Sigmoid colon (tissue), 7 donors: Measurements from ENCODE around the gene FUT1. TPM values are rescaled to one million over a fixed set of nuclear protein-coding genes. Genes with fewer than 3 reads are reported as not detected.
"Not testable (repeated sequence)": the region's sequence is repeated elsewhere in the genome, so short reads cannot be mapped to it uniquely, and the experiment has no call there.

Source experiments
- DNase-seq: peaks from one replicate; pipeline ENCODE4 v3.0.0-alpha.2; 2019
- H3K27ac ChIP-seq, 4 donors: fragments of 200-600 bp; sonication (generic); one replicate each; pipeline ENCODE4 v1.5.1; 2016 to 2019; ENCODE audit warnings: mild to moderate bottlenecking in 1 of 4
- H3K27me3 ChIP-seq, 3 donors: fragments of 200-600 bp; sonication (generic); one replicate each; pipeline ENCODE4 v1.5.1; 2019; ENCODE audit warnings: mild to moderate bottlenecking in 1 of 3
- H3K36me3 ChIP-seq, 4 donors: fragments of 200-600 bp; sonication (generic); one replicate each; pipeline ENCODE4 v1.5.1; 2016 to 2019
- H3K4me1 ChIP-seq, 4 donors: fragments of 200-600 bp; sonication (generic); one replicate each; pipeline ENCODE4 v1.5.1; 2017 to 2019
- H3K4me3 ChIP-seq, 4 donors: fragments of 200-600 bp; sonication (generic); one replicate each; pipeline ENCODE4 v1.5.1; 2017 to 2019; ENCODE audit warnings: mild to moderate bottlenecking in 2 of 4, moderate library complexity in 1 of 4
- H3K9me3 ChIP-seq, 4 donors: fragments of 200-600 bp in 3 of 4; sonication (generic) in 3 of 4; one replicate each; pipeline versions ENCODE4 v1.5.1 to v1.6.1; 2013 to 2019
- EP300 ChIP-seq, 4 donors: sonication (generic); formaldehyde crosslinking; IDR thresholded peaks; one replicate each; pipeline ENCODE4 v1.6.1; 2017; ENCODE audit warnings: antibody characterized with exemption in 4 of 4
- POLR2A ChIP-seq, 2 donors: fragments of 450-650 bp; IDR thresholded peaks; one replicate each; pipeline ENCODE4 v1.6.1; 2016; ENCODE audit warnings: antibody characterized with exemption in 2 of 2, mild to moderate bottlenecking in 2 of 2, moderate library complexity in 2 of 2
- POLR2AphosphoS5 ChIP-seq, 4 donors: sonication (generic); formaldehyde crosslinking; IDR thresholded peaks; one replicate each; pipeline ENCODE4 v1.6.1; 2017; ENCODE audit warnings: antibody characterized with exemption in 4 of 4
- WGBS, 2 donors: extraction: QIAGEN DNeasy Blood & Tissue Kit; methylation state at CpG; one replicate each; pipeline ENCODE4 v1.1.7; 2013; 5-methylcytosine and 5-hydroxymethylcytosine counted together
- intact Hi-C: fragments of 100-400 bp; cut with DNase I; formaldehyde crosslinking; loops from one replicate; pipeline ENCODE4 v1.15.1; 2023
- polyA plus RNA-seq, 3 donors: library from polyadenylated mRNA; stranded (reverse); fragments of 200-250 nt; gene quantifications; one replicate each; pipeline ENCODE4 v1.2.3, GENCODE V29; 2013
- total RNA-seq, 4 donors: library from RNA; depleted of rRNA; stranded (reverse); fragments of >200 nt; gene quantifications; one replicate each; pipeline ENCODE4 v1.1.0, GENCODE V29; 2016
- TF ChIP-seq, protein P1 (sequence below), 4 experiments: fragments of 450-650 bp in 3 of 4; fragments of 200-600 bp in 1 of 4; IDR thresholded peaks; one replicate each; pipeline ENCODE4 v1.5.1; 2016 to 2019; ENCODE audit warnings: antibody characterized with exemption in 4 of 4, mild to moderate bottlenecking in 3 of 4, moderate library complexity in 2 of 4
- donor health status: healthy with polysubstance abuse.
- donor health status: Bipolar disorder and iron deficiency.
- donor health status: healthy.

FUT1 gene
- total and polyA plus RNA-seq, 7 donors = under 0.01 to 0.80 (median 0.49) TPM; not detected in 2

DNA sequence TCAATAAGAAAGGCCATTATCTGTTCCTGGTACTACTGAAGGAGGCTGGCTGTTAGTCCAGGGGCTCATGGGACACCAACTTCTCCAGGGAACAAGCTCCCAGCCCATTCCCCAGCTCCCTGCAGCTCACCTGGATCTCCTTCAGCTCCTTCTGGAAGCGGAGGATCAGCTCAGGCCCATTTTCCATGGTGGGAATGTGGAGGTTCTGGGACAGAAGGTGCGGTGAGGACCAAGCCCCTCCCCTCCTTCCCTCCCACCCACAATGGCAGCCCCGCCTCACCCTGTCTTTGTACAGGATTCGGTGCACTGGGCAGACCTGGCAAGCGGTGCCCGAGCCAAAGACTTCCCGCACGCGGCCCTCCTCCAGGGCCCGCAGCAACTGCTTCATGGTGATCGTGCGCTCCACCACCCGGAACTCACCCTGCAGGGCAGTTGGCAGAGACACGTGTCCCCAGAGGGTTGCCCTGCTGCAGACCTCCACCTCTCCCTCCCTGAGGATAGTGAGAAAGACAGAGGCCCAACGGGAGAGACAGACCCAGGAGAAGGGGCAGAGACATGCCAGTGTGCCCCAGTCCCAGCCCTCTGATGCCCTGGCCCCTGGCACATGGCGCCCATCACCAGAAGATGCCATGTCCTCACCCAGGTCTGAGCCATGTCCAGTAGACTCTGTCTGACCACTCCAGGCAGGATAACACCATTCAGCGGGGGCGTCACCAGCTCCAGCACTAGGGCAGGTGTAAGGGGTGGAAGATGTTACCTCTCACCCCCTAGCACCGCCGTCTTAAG, 44.0 kb upstream of the FUT1 start:
- Histone ChIP-seq H3K27ac (peak overlapping the region; percentile 86 to 90 (median 87)), H3K4me3 (no peak overlapping the region), H3K36me3 (peaks cover 0 to 14% (median 0%) of the 10 kb centered on the region in 4 donors), H3K4me1 (peaks cover 0 to 21% (median 20%) of the 10 kb centered on the region in 4 donors), H3K27me3 (no peaks in the 10 kb centered on the region), H3K9me3 (no peaks in the 10 kb centered on the region)
- TF ChIP-seq POLR2A (IDR thresholded peaks at IDR 0.05) = no peak
- DNase-seq = no peak
- WGBS, 2 donors = 91 to 93% methylated on average over 20 of the region's 20 CpGs
- intact Hi-C loops = loop anchor here (5.0 kb wide), 1 partner anchor 166 kb away; no protein-coding TSS in a partner anchor

DNA sequence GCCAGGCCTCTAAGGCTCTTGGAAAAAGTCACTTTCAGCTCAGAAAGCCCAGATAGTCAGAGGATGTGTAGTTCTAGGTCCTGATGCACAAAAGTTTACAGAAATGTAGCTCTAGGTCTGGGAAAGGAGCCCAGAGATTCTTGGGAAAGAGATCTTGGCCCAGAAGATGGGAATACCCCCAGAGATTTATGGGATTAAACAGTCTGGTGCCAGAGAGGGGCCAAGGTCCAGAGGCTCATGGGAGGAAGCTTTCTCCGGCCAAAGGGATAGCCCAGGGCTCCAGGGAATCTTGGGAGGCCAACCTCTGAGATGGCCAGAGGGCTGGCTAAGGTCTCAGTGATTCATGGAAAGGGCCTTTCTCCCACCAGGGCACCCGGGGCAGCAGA, 43.2 kb upstream of the FUT1 start:
- no peaks in the 10 kb centered on the region for H3K27me3 ChIP-seq
- intact Hi-C loops = loop anchor here (1.0 to 5.0 kb wide), 3 partner anchors 15 to 167 kb away; partner anchors contain the start of genes BCAT2 and HSD17B14
- no peak overlapping the region for H3K4me3 ChIP-seq
- DNase-seq = peak; percentile 88
- TF ChIP-seq POLR2AphosphoS5 (IDR thresholded peaks at IDR 0.05) = peak in 1 of 4 donors; percentile 10
- TF ChIP-seq EP300 (IDR thresholded peaks at IDR 0.05) = no peak
- peak overlapping the region; percentile 86 to 90 (median 87) for H3K27ac ChIP-seq
- H3K36me3 ChIP-seq = peaks cover 0 to 14% (median 0%) of the 10 kb centered on the region in 4 donors
- H3K9me3 ChIP-seq = no peaks in the 10 kb centered on the region
- 54 to 65% methylated on average over 2 of the region's 2 CpGs for WGBS, 2 donors
- H3K4me1 ChIP-seq = peaks cover 0 to 21% (median 20%) of the 10 kb centered on the region in 4 donors

DNA sequence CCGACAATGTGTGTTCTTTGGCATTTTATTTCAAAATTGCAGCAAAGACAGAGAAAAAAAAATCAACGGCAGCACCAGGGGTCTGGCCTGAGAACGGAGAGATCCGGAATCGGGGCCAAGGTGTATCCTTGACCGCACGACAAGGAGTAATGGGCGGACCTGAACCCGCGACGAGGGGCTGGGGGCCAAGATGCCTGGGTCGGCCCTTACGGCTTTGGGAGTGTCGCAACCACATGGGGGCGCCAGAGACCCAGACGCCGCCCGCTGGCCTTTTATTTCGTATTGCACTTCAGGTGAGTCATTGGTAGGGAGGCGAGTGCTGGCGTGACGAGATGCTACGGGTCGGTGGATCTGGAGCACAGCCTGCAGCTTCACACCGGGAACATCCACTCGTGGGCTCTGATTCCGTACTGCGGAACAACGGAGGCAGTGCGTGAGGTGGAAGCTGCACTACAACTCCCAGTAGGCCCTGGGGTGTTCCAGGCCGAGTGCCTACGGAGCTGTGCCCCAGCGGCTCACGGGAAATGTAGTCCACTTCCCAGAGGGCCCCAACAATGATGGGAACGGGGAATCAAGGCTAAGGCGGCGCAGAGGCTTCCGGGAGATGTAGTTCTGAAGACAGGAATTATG, 42.7 kb upstream of the FUT1 start:
- peak; percentile 97 for DNase-seq
- Histone ChIP-seq H3K27ac (peak overlapping the region; percentile 86 to 90 (median 87)), H3K36me3 (peaks cover 0 to 14% (median 0%) of the 10 kb centered on the region in 4 donors), H3K4me3 (peak overlapping the region; percentile 8 to 55 (median 47)), H3K4me1 (peaks cover 0 to 21% (median 20%) of the 10 kb centered on the region in 4 donors), H3K9me3 (no peaks in the 10 kb centered on the region), H3K27me3 (no peaks in the 10 kb centered on the region)
- no peak for TF ChIP-seq POLR2A (IDR thresholded peaks at IDR 0.05)
- TF ChIP-seq POLR2AphosphoS5 (IDR thresholded peaks at IDR 0.05) = peak in 3 of 4 donors; percentile 58 to 64 (median 63)
- peak in 1 of 4 donors; percentile 30 for TF ChIP-seq EP300 (IDR thresholded peaks at IDR 0.05)
- TF ChIP-seq, protein P1, sequence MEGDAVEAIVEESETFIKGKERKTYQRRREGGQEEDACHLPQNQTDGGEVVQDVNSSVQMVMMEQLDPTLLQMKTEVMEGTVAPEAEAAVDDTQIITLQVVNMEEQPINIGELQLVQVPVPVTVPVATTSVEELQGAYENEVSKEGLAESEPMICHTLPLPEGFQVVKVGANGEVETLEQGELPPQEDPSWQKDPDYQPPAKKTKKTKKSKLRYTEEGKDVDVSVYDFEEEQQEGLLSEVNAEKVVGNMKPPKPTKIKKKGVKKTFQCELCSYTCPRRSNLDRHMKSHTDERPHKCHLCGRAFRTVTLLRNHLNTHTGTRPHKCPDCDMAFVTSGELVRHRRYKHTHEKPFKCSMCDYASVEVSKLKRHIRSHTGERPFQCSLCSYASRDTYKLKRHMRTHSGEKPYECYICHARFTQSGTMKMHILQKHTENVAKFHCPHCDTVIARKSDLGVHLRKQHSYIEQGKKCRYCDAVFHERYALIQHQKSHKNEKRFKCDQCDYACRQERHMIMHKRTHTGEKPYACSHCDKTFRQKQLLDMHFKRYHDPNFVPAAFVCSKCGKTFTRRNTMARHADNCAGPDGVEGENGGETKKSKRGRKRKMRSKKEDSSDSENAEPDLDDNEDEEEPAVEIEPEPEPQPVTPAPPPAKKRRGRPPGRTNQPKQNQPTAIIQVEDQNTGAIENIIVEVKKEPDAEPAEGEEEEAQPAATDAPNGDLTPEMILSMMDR (IDR thresholded peaks at IDR 0.05) = peak; percentile 95 to 97 (median 96)
- intact Hi-C loops = loop anchor here (1.0 to 5.0 kb wide), 3 partner anchors 16 to 167 kb away; partner anchors contain the start of genes BCAT2 and HSD17B14
- WGBS, 2 donors = 2 to 3% methylated on average over 38 of the region's 38 CpGs

DNA sequence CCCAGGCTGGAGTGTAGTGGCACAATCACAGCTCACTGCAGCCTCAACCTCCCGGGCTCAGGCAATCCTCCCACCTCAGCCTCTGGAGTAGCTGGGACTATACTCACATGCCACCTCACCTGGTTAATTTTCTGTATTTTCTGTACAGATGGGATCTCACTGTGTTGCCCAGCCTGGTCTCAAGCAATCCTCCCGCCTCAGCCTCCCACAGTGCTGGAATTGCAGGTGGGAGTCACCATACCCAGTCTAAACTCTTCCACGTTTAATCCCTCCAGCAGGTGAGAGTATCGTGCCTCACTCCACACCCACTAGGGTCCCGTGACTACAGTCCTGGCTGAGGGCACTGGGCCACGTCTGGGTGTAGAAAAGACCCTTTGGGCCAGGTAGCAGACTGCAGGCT, 41.9 kb upstream of the FUT1 start:
- intact Hi-C loops = loop anchor here (2.0 kb wide), 1 partner anchor 17 kb away; the partner anchor contains the start of gene BCAT2
- 82 to 87% methylated on average over 6 of the region's 6 CpGs for WGBS, 2 donors

DNA sequence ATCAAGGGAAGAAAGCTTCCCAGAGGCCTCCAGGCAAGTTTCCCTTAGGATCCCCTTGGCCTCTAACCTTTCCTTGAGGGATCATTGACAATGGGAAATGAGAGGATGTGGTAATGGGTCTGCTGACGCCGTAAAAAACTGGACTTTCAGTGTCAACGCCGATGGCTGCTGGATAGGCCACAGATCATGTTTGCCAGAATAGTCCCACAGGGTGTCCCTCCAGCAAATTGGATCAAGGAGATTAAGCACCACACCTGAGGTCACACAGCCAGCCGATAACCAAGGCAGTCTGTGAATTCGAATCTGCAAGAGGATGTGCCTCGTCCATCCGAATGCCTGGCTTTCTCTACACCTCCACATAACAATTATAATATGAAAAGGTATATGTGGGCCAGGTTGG, 40.8 kb upstream of the FUT1 start:
- no peak overlapping the region for H3K27ac ChIP-seq
- no peaks in the 10 kb centered on the region for H3K27me3 ChIP-seq
- no peak for TF ChIP-seq EP300 (IDR thresholded peaks at IDR 0.05)
- TF ChIP-seq, protein P1 (IDR thresholded peaks at IDR 0.05) = no peak
- no peak for TF ChIP-seq POLR2A (IDR thresholded peaks at IDR 0.05)
- TF ChIP-seq POLR2AphosphoS5 (IDR thresholded peaks at IDR 0.05) = no peak
- no peak for DNase-seq
- WGBS, 2 donors = 76 to 86% methylated on average over 8 of the region's 8 CpGs
- no peaks in the 10 kb centered on the region for H3K9me3 ChIP-seq
- peaks cover 0 to 21% (median 20%) of the 10 kb centered on the region in 4 donors for H3K4me1 ChIP-seq
- intact Hi-C loops = no loop called here
- H3K4me3 ChIP-seq = no peak overlapping the region
- no peaks in the 10 kb centered on the region for H3K36me3 ChIP-seq

More for the DNA sequence above, 41.9 kb upstream of the FUT1 start:
- Histone ChIP-seq H3K36me3 (peaks cover 0 to 6% (median 0%) of the 10 kb centered on the region in 4 donors), H3K4me1 (peaks cover 0 to 21% (median 20%) of the 10 kb centered on the region in 4 donors), H3K27me3 (no peaks in the 10 kb centered on the region), H3K4me3 (no peak overlapping the region), H3K9me3 (no peaks in the 10 kb centered on the region), H3K27ac (peak overlapping the region; percentile 86 to 90 (median 87))
- TF ChIP-seq POLR2AphosphoS5 (IDR thresholded peaks at IDR 0.05) (no peak), POLR2A (IDR thresholded peaks at IDR 0.05) (no peak), EP300 (IDR thresholded peaks at IDR 0.05) (no peak)
- TF ChIP-seq, protein P1 (IDR thresholded peaks at IDR 0.05) = no peak
- no peak for DNase-seq

DNA sequence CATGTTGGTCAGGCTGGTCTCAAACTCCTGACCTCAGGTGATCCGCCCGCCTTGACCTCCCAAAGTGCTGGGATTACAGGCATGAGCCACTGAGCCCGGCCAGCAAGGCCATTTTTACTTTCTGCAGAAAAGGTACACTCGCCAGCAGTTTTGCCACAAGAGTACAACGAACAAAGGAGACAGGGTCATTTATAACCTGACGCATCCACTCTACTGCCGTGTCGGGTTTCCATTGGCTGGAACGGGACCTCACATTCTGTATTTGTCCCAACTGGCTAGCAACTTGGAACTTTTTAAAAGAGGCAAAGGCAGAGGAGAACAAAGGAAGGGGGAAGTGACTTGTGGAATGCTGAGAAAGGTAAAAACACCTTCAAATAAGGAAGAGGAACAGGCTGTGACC, 34.9 kb upstream of the FUT1 start:
- H3K27me3 ChIP-seq, intact Hi-C loops, H3K4me1 ChIP-seq, H3K9me3 ChIP-seq, H3K36me3 ChIP-seq, H3K4me3 ChIP-seq, DNase-seq, H3K27ac ChIP-seq: not testable (repeated sequence)
- 73 to 90% methylated on average over 9 of the region's 9 CpGs for WGBS, 2 donors

DNA sequence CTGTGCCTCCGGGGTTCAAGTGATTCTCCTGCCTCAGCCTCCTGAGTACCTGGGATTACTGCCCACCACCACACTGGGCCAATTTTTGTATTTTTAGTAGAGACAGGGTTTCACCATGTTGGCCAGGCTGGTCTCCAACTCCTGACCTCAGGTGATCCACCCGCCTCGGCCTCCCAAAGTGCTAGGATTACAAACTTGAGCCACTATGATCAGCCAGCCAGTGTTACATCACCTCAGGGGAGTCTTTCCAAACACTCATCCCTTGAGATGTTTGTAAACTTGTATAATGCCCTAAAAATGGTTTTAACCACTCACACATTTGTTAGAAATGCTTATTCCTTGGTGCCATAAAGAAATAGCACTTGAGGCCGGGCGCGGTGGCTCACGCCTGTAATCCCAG, 34.0 kb upstream of the FUT1 start:
- H3K27me3 ChIP-seq, intact Hi-C loops, DNase-seq, H3K27ac ChIP-seq, H3K4me3 ChIP-seq, H3K36me3 ChIP-seq, H3K9me3 ChIP-seq, H3K4me1 ChIP-seq: not testable (repeated sequence)
- WGBS, 2 donors = 75 to 93% methylated on average over 7 of the region's 7 CpGs
